HG03520 (cell line): ENCODE data around the gene NOX5.
"Not testable (repeated sequence)": the region's sequence is repeated elsewhere in the genome, so short reads cannot be mapped to it uniquely, and the experiment has no call there.

Experiments used
- ATAC-seq: cut with Tn5 transposase; IDR thresholded peaks from one replicate; pipeline ENCODE4 v1.9.1; 2021; ENCODE audit warnings: mild to moderate bottlenecking, moderate library complexity; ENCODE audit not compliant: unreplicated experiment

Gene NOX5

DNA sequence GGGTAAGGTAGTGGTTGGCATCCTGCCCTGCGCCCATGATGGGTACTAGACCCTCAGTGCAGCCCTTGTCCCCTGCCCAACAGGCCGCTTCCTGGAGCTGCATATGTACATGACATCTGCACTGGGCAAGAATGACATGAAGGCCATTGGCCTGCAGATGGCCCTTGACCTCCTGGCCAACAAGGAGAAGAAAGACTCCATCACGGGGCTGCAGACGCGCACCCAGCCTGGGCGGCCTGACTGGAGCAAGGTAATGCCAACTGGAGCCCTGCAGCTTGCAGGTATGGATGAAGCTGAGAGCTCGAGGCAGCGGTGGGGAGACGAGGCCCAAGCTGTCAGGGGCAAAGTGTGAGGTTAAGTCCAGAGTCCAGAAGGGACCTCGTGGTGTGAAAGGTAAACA is 40.8 kb downstream of the NOX5 start:
- ATAC-seq = no peak

DNA sequence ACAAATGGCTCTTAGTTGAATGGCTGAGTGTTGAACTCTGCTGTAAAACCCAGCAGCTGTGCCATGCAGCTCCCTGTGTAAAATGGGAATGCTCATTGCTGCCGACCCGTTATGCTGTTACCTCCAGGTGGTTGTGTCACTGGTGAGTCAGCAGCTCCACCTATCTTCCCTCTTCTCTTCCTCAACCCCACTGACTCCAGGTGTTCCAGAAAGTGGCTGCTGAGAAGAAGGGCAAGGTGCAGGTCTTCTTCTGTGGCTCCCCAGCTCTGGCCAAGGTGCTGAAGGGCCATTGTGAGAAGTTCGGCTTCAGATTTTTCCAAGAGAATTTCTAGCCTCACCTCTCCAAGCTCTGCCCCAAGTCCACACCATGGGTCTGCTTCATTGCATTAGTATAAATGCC is 41.9 kb downstream of the NOX5 start:
- no peak for ATAC-seq

DNA sequence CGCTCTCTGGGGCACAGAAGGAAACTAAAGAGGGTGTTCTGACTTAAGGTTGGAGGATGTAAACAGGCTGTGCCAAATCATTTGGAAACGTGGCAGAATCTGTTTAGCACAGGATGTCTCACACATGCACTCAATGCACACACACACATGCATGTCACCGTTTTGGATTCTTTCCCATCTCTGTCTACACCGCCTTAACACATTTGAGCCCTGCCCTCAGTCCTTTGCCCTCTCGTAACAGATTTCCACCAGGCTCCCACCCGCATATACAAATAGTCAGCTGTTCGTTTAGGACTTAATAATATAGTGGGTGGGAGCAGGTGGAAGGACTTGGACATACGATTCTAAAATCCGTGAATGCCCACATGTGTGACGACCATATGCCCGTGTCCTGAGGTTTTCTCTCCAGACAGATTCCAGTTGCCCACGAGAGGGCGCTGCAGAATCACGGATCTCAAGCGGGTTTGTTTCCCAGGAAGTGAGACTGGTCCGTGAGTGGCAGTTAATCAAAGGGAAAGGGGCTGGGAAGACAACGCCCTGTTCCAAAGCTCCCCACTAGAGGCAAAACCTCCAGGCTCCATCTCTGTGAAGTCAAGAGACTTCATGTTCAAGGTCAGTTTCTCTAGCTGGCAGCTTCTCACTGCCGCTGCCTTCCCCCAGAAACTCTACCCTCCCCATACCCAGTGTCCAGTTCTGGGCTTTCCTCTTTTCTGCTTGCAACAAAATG is 44.5 kb downstream of the NOX5 start:
- no peak for ATAC-seq

DNA sequence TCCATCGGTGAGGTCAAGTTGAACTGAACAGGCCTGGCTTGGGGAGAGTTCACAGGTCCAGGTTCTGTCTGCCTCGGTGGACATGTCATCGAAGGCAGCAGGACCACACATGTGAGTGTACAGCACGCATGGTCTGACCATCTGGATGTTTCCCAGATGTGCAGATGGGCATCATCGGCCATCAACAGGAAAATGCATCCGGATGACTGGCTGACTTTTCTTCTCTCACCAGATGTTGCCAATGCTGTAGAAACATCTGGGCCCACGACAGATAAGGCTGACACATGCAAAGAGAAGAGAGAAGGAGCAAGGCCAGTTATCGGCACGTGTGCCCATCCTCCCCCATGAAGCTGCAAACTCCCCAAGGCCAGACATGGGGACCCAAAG is 45.1 kb downstream of the NOX5 start:
- no peak for ATAC-seq

DNA sequence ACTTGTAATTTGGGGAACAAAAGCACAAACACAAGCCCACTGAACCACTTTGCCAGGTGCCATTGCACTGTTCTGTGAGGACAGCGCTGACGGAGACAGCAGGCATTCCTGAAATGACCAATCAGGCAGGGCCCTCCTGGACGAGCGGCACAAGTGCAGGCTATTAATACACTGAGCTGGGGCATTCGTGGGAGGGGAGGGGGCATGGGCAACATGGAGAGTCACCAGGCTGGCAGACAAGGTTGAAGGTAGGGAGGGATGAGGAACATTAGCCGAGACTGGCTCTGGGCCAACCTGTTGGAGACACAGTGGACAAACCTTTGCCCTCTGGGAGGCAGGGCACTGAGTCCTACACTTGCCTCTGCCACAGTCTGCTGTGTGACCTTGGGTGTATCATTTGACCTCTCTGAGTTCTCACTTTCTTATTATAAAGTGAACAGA is 45.6 kb downstream of the NOX5 start:
- ATAC-seq = no peak

DNA sequence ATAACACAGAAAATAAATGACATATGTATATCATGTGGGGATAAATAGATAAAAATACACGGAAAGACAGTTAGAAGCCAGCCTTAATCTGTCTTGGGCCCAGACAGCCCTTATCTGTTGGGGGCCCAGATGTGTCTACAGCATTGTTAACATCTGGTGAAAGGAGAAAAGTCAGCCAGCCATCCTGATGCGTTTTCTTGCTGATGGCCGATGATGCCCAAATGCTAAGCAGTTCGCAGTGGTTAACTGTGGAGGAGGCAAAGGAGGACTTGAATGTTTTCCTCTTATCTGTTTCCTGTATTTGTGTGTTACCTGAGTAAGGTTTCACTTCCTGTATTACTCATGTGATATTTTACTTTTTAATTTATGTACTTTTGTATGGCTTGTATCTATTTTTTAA is 46.2 kb downstream of the NOX5 start:
- no peak for ATAC-seq

DNA sequence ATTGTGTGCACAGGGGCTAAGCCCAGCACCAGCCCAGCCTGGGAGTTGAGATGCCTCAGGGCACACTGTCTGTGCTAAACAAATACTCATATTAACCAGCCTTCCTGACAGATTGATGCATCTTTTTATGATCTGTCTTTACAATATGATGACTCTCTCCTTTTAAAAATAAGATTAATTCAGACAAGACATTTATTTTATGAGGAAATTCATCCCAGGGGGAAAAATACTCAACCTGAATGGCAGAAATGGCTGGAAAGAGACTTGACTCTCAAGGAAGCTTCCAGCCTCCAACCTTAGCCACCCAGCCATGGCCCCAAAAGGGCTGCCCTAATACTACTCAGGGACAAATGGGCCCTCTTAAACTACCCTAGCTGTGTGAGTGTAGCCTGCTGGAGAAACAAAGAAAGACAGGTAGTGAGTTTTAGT is 46.9 kb downstream of the NOX5 start:
- no peak for ATAC-seq

DNA sequence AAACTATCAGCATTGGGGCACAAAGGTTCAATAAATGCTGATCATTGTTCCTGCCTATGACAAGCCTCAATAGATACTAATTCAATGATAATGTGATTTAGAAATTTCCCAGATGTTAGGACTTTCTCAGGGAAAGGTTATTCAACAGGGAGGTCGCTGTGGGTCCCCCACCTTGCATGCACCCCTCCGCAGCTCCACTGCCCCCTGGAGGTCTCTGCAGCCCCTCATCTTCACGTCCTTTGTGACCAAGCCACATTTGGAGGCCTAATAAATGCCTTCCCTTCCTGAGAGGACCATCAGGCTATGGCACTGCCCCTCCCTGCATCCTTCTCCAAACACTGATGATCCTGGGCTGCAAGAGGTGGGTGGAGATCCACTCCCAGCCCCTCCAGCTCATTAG is 50.2 kb downstream of the NOX5 start:
- ATAC-seq = no peak

DNA sequence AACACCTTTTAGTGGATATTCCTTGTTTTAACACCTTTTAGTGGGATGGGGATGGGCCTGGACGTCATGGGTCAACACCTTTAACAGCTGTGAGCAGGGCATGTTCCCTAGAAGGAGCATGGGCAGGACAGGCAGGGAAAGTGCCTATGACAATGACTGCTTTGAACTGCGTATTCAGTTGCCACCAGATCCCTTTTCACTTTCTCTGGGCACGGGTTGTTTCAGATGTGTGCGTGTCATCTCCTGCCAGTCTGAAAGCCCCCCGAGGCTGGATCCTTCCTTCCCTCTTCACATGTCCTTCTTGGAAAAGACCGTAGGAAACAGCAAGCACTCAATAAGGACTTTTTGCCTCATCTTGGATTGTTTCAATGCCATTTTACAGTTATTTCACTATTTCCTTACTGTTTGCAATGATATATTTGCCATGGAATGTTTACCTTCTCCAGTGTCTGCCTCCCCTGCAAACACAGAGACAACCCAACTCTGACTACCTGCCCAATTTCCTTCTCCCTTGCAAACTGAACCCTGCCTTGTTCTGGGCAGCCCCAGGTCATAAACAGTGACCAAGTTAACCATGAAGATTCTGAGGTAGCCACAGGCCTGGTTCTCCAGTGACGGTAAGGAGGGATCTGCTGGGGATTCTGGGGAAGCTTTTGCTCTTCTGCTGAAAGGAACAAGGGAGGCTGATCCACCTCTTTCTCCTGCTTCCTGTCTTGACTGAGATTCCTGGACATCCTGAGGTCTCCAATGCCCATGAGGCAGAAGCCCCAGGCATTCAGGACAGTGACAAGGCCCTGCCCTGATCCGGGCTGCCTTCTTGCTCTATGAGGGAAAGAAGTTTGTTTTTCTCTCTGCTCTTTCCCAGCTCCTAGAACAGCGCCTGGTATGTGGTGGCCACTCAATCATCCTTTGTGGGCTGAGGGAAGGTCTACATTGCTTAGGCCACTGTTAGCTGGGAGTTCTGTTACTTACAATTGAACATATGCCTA is 51.8 kb downstream of the NOX5 start:
- no peak for ATAC-seq

DNA sequence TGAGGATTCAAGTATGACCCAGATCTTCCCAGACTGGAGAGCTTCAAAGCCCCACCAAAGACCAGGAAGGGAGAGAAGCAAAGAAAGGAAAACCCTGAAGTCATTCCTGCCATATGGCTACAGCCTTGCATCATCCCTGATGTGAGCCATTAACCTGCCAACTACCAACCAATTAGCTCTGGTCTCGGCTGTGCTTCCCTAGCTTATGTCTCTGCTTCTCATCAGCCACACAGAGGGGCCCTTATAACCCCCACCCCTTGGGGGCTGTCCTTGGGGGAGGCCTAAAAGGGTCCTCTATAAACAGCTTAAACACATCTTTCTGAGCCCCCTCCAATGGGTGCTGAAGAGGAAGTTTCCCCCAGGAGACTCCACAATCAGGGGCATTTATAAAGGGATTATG is 52.8 kb downstream of the NOX5 start:
- ATAC-seq = no peak

DNA sequence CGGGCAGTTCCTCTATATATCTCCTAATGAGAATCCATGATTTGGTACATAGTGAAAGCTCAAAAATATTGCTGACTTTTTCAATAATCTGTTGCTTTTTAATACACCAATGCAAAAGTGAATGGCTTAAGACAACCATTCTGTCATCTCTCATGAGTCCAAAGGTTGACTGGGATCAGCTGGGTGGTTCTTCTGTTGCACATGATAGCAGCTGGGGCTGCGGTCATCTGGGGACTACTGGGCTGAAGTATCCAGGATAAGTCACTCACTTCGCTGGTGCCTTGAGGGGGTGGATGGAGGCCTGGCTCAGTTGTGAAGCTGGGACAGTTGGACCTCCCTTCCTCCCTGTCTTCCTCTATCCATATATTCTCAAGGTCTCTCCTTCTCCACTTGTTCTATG is 53.7 kb downstream of the NOX5 start:
- ATAC-seq = no peak

DNA sequence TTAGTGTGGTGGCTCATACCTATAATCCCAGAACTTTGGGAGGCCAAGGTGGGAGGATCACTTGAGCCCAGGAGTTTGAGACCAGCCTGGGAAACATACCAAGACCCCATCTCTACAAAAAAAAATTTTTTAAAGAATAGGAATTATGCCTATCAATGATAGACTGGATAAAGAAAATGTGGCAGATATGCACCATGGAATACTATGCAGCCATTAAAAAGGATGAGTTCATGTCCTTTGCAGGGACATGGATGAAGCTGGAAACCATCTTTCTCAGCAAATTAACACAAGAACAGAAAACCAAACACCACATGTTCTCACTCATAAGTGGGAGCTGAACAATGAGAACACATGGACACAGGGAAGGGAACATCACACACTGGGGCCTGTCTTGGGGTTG is 54.8 kb downstream of the NOX5 start:
- ATAC-seq = not testable (repeated sequence)

DNA sequence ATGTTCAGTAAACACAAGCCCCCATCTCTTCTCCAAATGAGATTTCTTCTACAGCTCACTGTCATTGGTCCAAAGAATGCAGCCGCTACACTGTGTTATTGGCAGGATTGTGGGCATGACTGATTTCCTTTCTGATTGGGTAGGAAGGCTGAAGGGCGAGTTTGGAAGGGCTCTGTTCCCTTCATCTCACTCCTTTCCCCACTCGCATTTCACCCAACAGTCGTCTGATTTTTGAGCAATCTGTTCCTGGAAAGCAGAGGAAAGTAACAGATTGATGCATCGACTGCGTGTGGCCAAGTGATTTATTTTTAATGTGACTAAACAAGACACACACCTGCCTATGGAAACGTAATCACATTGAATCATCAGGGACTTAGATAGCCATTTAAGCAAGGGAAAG is 55.5 kb downstream of the NOX5 start:
- no peak for ATAC-seq

DNA sequence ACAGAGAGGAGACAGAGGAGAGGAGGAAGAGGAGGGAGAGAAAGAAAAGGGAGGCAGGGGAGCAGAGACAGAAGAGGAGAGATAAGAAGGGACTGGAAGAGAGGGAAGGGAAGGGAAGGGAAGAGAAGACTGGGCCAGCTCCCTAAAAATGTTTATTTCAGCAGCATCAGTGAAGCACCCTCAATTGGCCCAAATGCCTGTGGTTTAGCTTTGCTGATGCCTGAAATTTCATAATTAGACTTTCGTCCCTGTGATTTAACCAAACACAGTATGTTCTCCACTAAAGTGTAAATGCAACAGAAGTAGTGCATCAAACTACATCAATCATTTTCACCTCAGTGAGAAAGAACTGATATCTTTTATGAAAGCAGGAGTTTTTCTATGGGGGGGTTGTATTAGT is 55.9 kb downstream of the NOX5 start:
- ATAC-seq = no peak

DNA sequence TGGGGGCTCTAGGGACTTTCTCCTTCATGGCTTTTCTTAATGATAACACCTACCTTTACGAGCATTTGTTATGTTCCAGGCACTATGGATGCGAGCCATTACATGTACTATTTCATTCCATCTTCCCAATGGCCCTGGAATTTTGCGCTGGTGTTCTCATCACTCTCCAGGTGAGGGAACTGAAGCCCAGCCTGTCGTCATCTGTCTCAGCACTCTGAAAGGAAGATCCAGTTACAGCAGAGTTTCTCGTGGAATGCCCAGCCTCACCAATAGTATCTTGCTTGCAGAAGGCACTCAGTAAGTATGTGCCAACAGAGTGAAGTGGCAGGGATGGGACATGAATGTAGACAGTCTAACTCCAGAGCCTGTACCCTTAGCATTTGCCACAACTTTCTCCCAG is 56.8 kb downstream of the NOX5 start:
- ATAC-seq = no peak

DNA sequence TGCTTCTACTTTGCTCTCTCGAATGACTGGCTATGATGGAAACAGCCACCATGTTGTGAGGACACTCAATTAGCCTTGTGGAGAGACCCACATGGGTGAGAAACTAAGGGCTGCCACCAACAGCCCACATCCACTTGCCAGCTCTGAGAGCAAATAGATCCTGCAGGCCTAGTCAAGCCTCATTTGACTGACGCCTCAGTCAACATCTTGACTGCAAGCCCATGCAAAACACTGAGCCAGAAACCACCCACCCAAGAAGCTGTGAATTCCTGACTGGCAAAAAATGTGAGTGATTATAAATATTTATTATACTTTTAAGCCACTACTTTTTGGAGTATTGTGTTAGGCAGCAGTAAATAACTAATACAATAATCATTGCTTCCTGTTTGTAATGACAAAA is 58.4 kb downstream of the NOX5 start:
- ATAC-seq = no peak

DNA sequence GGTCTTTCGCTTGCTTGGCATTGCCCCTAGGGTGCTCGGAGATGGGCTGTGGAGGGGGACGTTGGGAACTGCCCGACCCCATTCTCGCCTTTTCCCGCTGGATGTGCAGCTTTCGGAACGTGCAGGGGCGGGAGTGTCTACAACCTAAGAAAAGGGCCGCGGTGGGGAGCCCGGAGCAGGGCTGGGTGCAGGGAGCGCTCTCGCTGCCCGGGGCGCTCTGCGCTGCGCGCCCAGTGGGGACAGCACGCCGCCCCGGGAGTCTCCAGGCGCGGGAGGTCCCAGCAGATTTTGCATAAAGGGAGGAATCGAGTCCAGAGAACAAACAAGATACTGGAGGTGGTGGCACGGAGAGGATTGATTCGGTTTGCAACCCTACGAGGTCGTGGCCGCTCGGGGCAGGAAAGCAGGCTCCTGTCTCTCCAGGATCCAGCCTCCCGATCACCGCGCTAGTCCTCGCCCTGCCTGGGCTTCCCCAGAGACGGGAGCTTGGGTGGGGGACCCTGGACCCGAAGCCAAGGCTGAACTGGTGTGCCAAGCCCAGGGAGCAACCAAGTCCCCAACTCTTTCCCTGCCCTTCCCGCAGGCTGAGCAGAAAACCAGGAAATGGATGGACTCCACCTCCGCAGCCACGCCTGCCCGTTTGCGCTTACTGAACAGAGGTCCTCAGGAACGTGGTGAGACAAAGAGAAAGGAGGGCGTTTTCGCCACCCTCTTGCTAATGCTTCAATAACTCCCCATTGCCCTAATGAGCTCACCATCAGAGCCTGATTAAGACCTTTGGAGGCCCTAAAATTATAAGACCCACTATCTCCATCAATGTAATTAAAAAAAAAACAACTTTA is 59.7 kb downstream of the NOX5 start:
- ATAC-seq = no peak

DNA sequence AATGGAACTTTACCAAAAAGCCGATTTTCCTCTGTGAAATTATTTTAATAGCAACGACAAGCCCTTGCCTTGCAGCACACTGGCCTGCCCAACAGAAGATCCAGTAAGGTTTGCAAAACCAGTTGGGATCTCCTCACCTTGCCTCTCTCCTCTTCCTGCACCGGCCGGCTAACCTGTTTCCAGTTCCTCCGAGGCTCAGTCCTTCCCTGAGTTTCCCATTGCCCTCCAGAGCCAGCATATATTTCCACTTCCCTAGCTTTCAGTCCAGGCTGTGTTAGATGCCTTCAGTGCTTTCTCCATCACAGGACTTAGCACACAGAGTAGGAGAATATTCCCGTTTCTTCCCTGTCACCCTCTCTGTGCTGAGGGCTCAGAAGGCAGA is 60.3 kb downstream of the NOX5 start:
- ATAC-seq = no peak

DNA sequence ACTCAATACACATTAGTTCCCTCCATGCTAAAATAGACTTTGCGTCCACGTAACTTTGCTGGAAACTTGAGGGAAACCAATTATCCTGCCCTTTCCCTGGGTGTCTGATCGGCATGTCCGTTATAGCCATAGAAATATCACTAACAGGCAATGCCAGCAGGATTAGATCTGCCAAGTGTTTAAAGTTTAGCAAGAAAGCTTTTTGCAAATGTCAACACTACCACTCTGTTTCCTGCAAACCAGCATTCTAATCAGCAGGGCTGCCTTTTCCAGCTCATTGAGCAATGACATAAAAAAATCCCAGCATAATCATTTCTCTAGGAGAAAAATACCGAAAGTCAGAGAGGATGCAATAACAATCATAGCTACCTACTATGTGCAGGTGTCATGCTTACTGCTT is 60.9 kb downstream of the NOX5 start:
- no peak for ATAC-seq

DNA sequence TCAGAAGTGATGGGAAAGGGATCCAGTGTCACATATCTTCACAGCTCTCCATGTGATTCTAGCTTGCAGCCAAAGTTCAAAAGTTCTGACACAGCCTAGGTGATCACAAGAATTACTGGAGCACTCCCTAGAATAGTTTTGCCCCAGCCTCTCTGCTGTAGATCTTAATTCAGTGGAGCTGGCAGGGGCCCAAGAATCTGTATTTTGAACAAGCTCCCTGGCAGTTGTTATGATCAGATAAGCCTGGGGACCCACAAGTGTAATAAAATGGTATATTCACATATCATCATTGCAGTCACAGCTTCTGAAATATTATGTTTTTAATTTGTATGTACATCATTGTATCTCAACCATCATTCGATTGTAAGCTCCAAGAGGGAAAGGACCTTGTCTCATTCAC is 62.3 kb downstream of the NOX5 start:
- no peak for ATAC-seq

DNA sequence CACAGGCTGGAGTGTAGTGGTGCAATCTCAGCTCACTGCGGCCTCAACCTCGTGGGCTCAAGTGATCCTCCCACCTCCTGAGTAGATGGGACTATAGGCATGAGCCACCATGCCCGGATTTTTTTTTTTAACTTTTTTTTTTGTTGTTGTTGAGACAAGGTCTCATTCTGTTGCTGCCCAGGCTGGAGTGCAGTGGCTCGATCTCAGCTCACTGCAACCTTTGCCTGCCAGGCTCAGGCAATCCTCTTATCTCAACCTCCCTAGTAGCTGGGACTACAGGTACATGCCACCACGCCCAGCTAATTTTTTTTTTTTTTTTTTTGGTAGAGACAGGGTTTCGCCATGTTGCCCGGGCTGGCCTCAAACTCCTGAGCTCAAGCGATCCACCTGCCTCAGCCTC is 64.1 kb downstream of the NOX5 start:
- ATAC-seq = no peak
